HEK293T (cell line): ENCODE measurements around the gene TMED4.

Experiments
- ELF4 ChIP-seq: fragments of 450-650 bp; IDR thresholded peaks from 2 replicates; pipeline ENCODE4 v1.6.1; 2017; ENCODE audit warnings: antibody characterized with exemption
- FOXM1 ChIP-seq: fragments of 450-650 bp; IDR thresholded peaks from 2 replicates; pipeline ENCODE4 v1.6.1; 2017; ENCODE audit warnings: mild to moderate bottlenecking, borderline replicate concordance
- NFRKB ChIP-seq: fragments of 450-650 bp; IDR thresholded peaks from 2 replicates; pipeline ENCODE4 v1.6.1; 2016; ENCODE audit warnings: mild to moderate bottlenecking, moderate library complexity
- SUZ12 ChIP-seq: fragments of 450-650 bp; IDR thresholded peaks from 2 replicates; pipeline ENCODE4 v1.6.1; 2016; ENCODE audit warnings: mild to moderate bottlenecking
- TARDBP ChIP-seq: fragments of 450-650 bp; IDR thresholded peaks from 2 replicates; pipeline ENCODE4 v1.6.1; 2016
- ZNF384 ChIP-seq: fragments of 450-650 bp; IDR thresholded peaks from 2 replicates; pipeline ENCODE4 v1.6.1; 2016

DNA sequence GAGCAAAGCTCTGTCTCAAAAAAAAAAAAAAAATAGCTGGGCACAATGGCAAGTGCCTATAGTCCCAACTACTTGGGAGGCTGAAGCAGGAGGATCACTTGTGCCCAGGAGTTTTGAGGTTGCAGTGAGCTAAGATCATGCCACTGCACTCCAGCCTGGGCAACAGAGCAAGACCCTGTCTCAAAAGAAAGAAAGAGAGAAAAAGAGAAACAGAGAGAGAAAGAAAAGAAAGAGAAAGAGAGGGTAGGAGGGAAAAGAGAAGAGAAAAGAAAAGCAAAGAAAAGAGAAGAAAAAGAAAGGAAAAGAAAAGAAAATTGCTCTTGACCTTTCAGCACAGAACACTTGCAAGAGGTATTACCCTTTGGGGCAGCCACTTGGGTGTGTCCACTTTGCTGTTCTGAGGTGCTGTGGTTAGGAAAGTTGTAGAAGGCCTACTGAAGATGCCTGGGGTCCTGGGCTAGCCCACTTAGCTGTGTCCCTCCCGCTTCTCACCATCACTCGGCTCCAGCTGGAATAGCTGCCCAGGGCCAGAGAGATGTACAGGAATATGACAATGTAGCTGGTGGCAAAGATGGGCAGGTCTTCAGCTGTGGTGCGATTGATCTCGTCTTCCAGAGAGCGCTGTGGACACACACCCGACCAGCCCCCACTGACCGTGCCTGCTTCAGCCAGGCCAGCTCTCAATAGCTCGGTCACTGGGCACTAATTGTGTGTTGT, 46.5 kb downstream of the TMED4 start:
- TF ChIP-seq TARDBP: no peak
- TF ChIP-seq ELF4: no peak
- no peak for TF ChIP-seq ZNF384
- TF ChIP-seq NFRKB: no peak
- no peak for TF ChIP-seq FOXM1
- no peak for TF ChIP-seq SUZ12
